GM08714 (cell line): Measurements from ENCODE around the gene CMTM4.
"Not testable (repeated sequence)": the region's sequence is repeated elsewhere in the genome, so short reads cannot be mapped to it uniquely, and the experiment has no call there.

Experiments
- H3K4me3 ChIP-seq: fragments of 200-500 bp; sonication (Bioruptor generic); 2 replicates; pipeline ENCODE4 v1.5.1; 2014; ENCODE audit warnings: mild to moderate bottlenecking, low read length, inconsistent platforms
- ZNF274 ChIP-seq: IDR thresholded peaks from 2 replicates; pipeline ENCODE4 v1.6.1; 2012; ENCODE audit warnings: mild to moderate bottlenecking, low read depth, low read length

Gene CMTM4

DNA sequence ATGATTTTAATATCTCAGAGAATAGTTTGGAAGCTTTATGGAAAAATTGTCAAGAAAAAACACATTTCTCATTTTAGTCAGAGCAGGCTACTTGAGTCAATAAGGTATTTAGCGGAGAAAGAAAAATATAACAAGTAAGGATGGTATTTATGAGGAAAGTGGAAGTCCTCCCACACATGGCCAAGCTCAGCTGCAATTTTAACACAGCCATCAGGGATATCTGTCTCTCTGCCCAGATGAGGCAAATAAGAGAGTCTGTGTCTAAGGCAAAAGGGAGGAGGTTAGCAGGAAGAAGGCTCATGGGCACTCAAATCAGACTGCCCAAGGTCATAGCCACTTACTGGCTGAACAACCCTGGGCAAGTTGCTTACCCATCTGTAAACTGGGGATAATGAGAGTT, 122.5 kb downstream of the CMTM4 start:
- TF ChIP-seq ZNF274 = no peak
- no peak overlapping the region for H3K4me3 ChIP-seq

DNA sequence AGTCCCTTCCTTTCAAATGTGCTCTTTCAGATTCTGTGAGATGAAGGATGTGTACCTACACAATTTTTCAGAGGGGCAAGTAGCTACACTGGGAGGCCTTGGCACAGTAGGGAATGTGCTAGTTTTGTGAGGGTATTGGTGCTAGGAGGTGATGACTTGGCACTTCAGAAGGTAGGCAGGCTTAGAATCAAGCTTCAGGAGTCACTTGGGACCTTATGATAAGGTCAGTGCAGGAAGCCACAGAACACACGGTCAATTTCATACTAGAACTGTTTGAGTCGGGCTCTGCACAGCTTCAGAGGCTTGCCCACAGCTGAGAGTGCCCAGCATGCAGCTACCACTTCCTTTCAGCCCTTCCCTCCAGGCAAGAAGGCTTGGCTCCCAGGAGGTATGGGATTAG, 124.2 kb downstream of the CMTM4 start:
- no peak for TF ChIP-seq ZNF274
- no peak overlapping the region for H3K4me3 ChIP-seq

GRCh38 chr16:66569827-66570405, 126.6 kb downstream of the CMTM4 start:
- H3K4me3 ChIP-seq = no peak overlapping the region
- TF ChIP-seq ZNF274 = no peak

DNA sequence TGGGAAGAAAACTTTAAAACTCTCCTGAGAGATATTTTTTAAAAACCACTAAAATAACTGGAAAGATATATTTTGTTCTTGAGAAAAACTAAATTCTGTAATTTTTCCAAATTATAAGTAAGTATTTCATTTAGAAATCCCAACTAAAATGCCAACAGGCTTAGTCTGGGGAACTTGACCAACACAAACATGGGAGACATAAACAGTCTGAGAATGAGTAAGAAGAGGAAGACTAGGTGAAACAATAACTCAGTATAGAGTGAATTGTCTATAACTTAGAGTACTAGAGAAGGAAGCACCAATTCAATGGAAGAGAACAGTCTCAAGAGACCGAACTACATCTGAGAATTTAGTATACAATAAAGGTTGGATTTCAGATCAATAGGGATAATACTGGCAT, 127.4 kb downstream of the CMTM4 start:
- no peak for TF ChIP-seq ZNF274
- no peak overlapping the region for H3K4me3 ChIP-seq

DNA sequence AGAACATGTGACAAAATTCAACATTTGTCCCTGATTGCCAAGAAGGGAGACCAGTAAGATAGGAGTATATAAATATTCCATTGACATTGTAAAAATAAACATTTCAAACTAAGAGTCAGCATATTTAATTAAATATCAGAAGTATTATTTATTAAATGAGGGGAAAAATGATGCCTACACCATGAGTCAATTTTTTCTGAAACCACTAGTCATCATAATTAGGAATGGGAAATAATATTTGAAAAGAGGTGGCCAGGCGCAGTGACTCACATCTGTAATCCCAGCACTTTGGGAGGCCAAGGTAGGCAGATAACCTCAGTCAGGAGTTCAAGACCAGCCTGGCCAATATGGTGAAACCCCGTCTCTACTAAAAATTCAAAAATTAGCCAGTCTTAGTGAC, 128.2 kb downstream of the CMTM4 start:
- no peak for TF ChIP-seq ZNF274
- H3K4me3 ChIP-seq = no peak overlapping the region

- H3K4me3 ChIP-seq = not testable (repeated sequence)
These were observed 129.3 kb downstream of the CMTM4 start for GRCh38 chr16:66567270-66567669.

GRCh38 chr16:66566051-66566901, 130.3 kb downstream of the CMTM4 start, which contains the start of gene CMTM1:
Gene CMTM1, plus strand, starts transcription at chr16:66566439. Its CDS starts 75 bp downstream, at chr16:66566514.
- H3K4me3 ChIP-seq = no peak within 1 kb of the TSS
- TF ChIP-seq ZNF274 = no peak
